Left colon (tissue), 2 donors: ENCODE data around the gene TNIK. TPM values are rescaled to one million over a fixed set of nuclear protein-coding genes. Genes with fewer than 3 reads are reported as not detected.
A peak's percentile ranks its signal among the peaks of the same experiment; 100 is the strongest.

Experiments used
- ATAC-seq: fragments of 200-7000 bp; cut with Tn5 transposase; one replicate; pipeline ENCODE4 v1.9.1; 2020; ENCODE audit warnings: mild to moderate bottlenecking, moderate library complexity
- DNase-seq, 2 donors: peaks; one replicate each; pipeline ENCODE4 v3.0.0-alpha.2; 2020
- intact Hi-C, 2 donors: fragments of 100-400 bp; cut with DNase I in 1 of 2; cut with micrococcal nuclease in 1 of 2; formaldehyde crosslinking; loops; one replicate each; pipeline versions ENCODE4 v1.11.2 to v1.14.0; 2022; cut with DNase I, micrococcal nuclease
- total RNA-seq, 2 donors: library from RNA; stranded (reverse); fragmentation: NEBNext Ultra II Directional; extraction: Animal tissue kit (Norgen Biotek cat#: 25700); gene quantifications; one replicate each; pipeline ENCODE4 v1.2.1, GENCODE V29; 2021
- donor health status: DM: no; HTN: no; CAD: no.
- donor health status: DM: yes; HTN: yes; CAD: no.

The TNIK gene
- total RNA-seq, 2 donors from 2014 or later, result 30.5 to 32.1 TPM

DNA sequence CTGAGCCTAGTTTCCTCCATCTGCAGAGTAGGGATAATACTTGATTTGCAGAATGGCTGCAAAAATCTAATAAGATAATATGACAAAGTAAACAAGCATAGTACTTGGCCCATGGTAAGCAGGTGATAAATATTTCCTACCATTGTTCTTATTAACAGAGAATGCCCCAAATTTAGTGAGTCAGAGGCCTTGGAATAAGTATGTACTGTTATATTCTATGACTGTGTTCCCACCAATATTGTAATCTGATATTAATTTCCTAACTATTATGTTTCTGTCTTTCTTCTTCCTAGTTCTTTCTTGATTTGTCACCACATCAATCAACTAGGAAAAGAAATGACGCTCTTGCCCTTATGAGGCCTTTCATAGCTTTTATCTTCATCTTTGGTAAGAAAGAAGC, 255.3 kb downstream of the TNIK start:
- intact Hi-C loops, result no loop called here
- no peak for DNase-seq
- ATAC-seq, result no peak

DNA sequence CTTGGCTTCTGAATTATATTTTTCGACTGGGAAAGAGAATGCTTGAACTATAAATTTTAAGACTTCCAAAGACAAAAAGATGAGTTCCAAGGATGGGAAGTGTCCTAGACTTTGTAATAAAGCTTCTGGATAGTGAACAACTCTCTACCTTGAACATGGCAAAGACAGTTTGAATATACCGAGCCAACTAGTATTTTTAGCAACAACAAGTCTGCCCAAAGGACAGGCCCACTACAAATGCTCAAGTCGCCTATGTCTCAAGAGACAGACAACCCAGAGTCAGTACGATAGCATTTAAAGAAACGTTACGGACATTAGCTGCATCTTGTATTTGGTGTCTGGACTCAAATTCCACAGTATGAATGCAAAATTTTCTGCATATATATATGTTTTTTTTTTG, 258.4 kb downstream of the TNIK start:
- intact Hi-C loops, result no loop called here
- ATAC-seq (no peak), DNase-seq (no peak)

DNA sequence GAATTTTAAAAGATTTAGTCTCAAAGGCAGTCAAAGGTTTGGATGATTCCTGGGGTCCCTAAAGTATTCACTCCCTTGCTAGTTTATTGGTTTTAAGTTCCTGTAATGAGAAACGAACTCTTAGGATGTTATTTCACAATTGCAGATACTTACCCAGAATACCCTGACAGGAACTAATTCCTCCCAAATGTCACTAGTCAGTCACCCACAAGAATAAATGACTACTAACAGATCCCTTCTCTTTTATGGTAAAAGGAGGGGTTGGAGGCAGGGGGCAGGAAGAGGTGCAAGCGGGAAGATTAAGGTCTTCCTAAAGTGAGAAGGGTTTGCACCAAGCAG, 259.5 kb downstream of the TNIK start:
- ATAC-seq (no peak), DNase-seq (no peak)
- intact Hi-C loops, result no loop called here

DNA sequence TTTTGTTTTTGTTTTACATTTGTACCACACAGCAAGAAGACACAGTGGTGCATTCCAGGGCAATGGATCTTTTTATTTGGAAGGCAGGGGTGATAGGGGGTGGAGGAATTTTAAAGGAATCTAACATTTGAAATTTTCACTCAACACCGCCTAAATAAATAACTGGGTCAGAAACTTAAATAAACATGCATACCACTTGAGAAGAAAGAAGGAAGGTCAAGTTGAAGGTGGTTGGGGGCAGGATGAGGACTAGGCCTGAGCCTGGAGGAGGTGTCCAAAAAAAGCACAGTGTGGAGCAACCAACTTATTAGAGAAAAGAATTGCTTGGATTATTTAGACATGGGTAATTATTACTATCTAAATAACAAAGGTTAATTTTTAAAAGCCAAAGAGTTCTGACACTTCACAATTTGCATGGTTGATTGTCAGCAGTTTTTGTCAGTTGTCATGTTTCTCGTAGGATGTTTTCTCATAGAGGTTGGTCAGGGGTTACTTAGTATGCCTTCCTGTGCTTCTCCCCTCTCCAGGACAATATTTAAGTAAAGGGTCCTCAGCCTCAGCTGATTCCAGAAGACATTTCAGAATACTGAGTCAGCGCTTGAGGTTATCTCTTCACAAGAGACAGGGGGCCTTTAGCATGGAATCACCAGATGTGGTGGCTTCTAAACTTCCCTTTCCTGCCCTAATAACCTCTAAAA, 260.0 kb downstream of the TNIK start:
- ATAC-seq, result no peak
- DNase-seq, result no peak
- intact Hi-C loops, result no loop called here

DNA sequence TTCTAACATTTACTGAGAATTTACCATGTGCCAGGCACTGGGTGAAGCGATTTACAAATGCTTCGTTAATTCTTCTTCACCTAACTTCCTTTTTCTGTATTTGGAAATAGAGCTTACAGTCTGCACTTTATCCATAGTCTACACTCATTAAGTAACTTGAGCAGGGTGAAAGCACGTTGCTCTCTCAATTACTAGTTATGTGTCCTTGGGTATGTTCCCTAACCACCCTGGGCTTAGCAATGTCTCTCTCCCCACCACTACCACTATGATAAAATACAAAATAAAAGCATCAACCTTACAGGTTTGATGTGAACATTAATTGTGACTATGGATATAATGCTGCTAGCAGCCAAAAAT, 260.8 kb downstream of the TNIK start:
- no peak for DNase-seq
- intact Hi-C loops, result no loop called here
- no peak for ATAC-seq

DNA sequence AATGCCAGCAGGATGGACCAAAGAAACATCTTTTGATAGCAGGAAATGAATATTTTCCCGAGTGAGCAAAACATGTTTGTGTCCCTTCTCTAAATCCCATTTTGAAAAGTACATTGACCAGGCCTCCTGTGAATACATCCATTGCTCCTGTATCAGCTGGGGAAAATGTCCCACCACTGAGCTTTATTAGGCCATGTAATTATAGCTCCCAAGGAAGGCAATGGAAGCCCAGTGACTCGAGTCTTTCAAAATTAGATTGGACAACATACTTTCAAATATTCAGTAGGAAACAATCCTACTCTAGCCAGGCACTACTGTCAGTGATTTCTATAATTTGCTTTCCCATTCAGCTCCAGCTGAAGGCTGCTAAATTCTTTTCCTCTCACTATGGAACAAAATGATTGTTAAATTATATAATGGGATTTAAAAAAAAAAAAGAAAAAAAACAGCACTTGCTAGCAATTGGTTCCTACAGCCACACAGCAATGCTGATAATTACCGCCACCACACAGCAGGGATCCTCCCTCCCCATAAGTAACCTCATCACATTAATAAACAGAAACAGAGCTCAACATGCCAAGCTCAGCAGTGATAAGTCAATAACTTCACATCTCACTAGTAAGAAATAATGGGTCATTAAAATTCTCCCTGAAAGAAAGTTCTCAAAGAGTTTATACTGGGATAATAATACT, 261.3 kb downstream of the TNIK start:
- ATAC-seq, result no peak
- no peak for DNase-seq
- intact Hi-C loops, result no loop called here

DNA sequence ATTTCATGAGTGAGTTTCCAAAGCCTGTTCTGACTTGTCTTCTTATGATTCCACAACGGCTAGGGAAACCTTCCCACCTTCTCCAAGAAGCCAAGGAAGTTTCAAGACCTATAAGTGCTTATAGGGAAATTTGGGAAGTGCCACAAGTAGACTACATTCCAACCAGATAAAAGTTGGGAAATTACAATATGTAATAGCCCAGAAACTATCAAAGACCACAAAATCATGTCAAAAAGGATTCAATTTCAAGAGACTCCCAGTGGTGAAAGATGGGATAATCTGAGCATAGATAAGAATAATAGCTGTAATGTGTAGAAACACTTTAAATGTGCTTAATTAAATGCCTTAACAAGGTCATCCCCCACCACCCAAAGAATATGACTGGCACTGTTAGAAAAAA, 264.5 kb downstream of the TNIK start:
- DNase-seq (no peak), ATAC-seq (no peak)
- intact Hi-C loops, result no loop called here

DNA sequence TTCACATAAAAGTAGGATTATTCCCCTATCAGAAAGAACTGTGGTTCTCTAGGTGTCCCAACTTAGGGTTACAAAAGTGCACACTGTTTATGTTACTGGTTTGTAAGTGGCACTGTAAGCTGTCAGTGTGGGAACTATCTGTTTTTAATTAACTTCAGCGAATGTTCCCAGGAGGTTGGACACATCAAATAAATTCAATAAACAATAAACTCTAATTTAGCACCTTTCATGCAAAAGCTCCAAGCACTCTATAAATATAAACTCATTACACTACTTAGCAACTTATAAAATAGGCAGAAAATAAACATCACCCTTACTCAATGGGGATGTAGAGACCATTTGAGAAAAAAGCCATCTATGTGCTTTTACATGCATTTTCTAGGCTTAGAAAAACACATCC, 265.2 kb downstream of the TNIK start:
- no peak for ATAC-seq
- no peak for DNase-seq
- intact Hi-C loops, result no loop called here

DNA sequence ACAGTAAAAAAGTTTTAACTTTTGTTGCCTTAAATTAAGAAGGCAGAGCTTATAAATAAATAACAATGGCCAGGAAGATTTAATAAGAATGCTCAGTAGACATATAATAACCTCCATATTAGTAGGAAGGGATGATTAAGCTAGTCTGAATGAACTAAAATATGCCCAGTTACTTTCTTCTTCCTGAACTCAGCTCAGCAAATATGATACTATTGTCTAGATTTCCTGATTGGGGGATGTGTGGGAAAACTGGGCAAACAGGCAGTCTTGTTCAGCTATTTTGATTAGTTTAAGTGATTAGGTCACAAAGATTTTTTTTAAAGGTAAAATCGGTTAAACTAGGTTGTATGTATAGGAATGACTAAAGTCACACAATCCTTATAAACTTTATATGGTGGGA, 266.5 kb downstream of the TNIK start:
- intact Hi-C loops, result no loop called here
- no peak for ATAC-seq
- no peak for DNase-seq

DNA sequence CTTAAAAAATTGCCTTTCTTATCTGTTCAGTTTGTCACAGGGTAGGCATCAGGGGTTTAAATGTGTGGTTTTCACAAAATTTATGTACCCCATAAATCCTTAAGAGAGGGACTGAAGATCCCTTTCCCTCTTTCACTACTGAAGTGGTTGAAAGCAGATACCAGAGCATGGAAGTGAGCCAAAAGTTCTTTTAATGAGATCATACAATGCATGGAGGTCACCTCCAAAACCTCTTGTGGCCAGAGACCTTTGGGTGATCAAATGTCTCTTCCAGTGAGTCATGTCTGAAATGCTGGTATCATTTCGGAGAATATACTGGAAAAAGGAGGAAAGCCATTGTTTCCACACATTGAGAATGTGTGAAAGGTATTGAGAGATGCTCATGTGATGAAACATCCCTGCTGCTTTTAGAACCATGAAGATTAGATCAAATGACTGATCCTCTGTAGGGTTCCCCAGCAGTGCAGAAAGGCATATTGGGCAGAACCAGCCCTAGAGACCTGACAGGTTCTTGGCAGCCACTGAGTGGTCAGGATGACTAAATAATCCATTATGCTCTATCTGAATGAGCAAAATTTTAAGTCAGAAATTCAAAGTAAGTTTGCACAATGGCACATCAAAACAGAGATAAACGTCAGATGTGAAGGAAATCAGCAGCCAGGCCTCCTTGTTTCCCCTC, 267.9 kb downstream of the TNIK start:
- ATAC-seq, result no peak
- DNase-seq, result no peak
- intact Hi-C loops, result no loop called here

DNA sequence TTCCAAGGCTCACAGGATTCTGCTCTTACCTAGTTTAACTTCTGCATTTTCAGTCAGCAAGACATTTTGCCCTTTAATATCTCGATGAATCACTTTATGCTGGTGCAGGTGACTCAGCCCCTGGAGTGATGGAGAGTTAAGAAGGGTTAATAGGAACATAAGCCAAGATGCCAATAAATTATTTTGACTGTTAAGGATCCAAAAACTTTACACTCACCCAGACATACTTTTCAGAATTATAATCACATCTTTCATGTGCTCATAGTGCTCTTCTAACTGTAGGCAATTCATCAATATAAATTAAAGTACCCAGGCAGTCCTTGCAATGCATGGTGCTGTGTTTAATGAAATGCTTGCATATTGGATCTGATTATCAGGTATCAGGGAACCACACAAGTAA, 269.5 kb downstream of the TNIK start:
- intact Hi-C loops, result no loop called here
- DNase-seq (no peak), ATAC-seq (no peak)

DNA sequence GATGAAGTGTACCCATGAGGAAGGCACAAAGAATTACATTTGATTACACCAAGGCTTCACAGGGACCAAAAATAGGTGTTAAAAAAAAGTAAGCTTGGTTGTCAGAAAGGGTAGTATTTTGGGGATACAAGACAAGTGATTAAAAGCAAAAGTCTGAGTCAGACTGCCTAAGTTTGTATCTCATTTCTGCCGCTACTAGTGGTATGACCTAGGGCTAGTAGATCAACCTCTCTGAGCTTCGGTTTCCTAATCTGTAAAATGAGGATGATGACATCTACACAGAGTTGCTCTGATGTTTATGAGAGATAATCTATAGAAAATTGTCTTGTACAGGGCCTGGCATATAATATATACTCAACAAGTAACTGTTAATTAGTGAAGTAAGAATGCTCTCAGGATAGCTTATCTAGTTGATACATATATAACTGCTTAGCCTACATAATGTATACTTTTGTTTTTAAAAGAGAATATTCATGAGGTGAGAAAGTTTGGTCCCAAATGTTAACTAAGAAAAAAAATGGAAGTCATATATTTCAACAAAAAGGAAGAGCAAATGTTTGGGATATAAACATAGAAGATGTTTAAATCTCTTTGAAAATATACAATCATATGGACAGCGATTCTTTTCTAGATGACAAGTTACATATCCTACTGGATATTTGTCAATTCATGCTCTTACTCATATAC, 270.7 kb downstream of the TNIK start:
- intact Hi-C loops, result loop anchor here in 1 of 2 donors (5.0 kb wide), 1 partner anchor 273 kb away; the partner anchor contains the start of gene TNIK
- ATAC-seq (no peak), DNase-seq (no peak)

DNA sequence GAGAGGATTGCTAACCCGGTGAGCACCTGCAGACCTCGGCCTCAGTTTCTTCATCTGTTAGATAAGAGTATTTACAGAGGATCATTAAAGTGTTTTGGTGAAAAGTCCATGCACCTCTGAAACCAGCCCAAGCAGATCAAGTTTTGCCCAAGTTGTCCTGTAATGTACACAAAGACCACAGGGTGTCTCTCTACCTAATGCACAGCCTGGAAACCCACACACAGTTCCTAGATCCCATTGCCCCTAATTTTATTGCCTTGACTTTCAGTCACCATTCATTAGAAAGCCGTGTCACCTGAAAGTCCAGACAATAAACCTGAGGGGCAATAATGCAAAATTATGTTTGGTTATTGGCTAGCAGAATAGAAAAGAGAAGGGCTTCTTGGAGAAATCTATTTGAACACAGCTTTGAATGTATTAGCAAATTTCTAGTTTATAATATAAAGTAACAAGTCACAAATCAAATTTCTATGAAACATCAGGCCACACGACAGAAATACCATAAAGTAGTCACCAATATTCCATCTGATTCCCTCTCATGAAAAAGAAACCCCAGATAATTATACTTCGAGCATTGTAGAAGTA, 272.4 kb downstream of the TNIK start:
- DNase-seq, result no peak
- intact Hi-C loops, result loop anchor here in 1 of 2 donors (5.0 kb wide), 1 partner anchor 275 kb away; the partner anchor contains the start of gene TNIK
- ATAC-seq, result peak; percentile 83

DNA sequence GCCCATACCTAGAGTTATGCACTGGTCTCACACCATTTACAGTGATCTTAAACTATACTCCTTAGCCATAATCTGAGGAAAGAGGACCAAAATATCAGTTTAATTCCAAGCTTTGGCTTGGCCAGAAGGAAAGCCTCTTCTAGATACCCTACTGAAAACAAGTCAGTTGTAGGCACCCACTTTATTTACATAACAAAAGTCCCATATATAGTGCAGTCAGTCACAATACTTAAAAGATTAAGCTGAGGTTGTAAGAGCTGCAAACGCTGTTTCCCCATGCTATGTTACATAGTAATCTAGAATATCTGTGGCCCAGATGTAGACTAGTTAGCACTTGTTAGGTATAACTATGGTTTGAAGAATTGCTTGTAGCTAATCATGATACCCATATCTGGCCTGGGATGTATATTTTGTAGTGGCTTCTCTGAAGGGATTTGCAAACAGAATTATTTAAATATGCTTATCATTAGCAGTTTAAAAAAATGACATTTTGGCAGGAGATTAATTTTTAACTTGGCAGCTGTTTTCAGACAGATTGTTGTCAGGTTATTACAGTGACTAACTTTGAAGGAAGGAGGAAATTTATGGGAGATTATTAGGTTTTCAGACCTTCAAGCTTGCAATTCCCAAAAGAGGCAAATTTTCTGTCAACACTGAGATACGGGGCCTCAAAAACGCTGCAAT, 273.2 kb downstream of the TNIK start:
- no peak for ATAC-seq
- intact Hi-C loops, result loop anchor here in 1 of 2 donors (5.0 kb wide), 1 partner anchor 275 kb away; the partner anchor contains the start of gene TNIK

DNA sequence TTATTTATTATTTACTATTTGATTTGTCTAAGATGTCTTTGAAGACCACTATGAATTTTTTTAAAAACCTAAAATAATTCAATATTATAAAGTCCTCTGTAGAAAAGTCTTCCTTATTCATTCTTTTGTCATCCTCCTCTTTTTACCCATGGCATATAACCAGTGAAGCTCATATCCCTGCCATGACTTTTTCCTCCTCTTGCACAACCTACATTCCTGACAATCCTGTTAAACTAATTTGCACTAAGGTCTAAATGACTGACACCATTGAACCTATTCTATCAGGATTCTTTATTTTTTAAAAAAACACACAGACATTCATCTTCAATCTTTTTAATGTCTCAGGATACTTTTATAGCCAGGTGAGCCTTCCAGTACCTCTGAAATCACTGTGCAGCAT, 273.8 kb downstream of the TNIK start:
- no peak for DNase-seq
- intact Hi-C loops, result loop anchor here in 1 of 2 donors (5.0 kb wide), 1 partner anchor 276 kb away; the partner anchor contains the start of gene TNIK
- ATAC-seq, result no peak

More for the DNA sequence above, 273.2 kb downstream of the TNIK start:
- DNase-seq, result no peak

DNA sequence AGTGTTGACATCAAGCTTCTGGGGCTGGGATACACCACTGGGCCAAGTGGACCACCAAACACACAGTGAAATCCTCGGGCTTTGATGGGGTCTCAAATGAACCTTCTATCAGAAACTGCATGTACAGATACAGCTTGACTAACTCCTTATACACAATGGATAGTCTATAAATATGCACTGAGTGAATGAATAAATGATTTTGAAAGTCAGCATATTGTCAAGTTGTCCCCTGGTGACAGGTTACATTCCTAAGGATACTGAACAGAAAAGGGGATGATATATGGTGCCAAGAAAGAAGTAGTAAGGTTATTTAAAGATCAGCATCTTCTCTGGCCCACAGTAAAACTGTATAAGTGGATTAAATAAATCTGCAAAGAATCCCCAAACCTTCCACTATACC, 274.2 kb downstream of the TNIK start:
- DNase-seq (no peak), ATAC-seq (no peak)
- intact Hi-C loops, result loop anchor here in 1 of 2 donors (5.0 kb wide), 1 partner anchor 276 kb away; the partner anchor contains the start of gene TNIK

DNA sequence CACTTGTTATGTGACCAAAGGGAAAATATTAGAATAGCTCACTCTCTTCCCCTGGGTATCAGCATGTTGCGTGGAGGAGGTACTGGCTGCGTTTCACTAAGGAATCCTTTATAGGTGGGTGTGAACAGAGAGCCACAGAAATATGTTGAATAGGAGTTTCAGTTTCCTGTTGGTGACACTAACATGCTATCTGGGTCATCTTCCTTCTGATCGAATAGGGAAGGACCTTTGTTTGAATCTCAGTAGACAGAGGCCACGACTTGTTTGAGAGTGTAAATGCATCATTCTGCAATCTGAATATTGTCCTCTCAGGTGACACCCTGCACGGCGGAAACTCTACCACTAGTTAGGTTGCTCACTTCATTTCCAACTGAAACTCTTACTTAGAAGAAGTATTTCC, 275.8 kb downstream of the TNIK start:
- DNase-seq (no peak), ATAC-seq (no peak)
- intact Hi-C loops, result no loop called here

DNA sequence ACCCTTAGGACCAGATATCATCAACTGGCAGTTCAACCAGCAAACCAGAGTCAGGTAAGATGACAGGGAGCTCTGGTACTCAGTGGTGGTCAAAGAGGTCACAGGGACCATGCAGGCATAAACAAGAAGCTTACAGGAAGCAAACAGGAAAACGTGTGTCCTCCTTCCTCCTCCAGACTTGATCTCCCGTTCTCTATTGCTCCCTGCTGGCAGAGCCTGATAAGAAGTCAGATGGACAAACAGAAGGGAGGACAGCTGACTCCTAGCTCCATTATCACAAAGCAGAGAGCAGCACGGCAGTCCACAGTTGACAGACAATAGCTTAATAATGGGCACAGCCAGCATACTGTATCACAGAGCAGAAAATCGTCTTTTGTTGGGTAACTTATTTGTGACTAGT, 277.2 kb downstream of the TNIK start:
- DNase-seq (no peak), ATAC-seq (peak; percentile 80)
- intact Hi-C loops, result no loop called here
